ENCODE measurements around the gene DNAH3.
"Not testable (repeated sequence)": the region's sequence is repeated elsewhere in the genome, so short reads cannot be mapped to it uniquely, and the experiment has no call there.

The DNAH3 gene

DNA sequence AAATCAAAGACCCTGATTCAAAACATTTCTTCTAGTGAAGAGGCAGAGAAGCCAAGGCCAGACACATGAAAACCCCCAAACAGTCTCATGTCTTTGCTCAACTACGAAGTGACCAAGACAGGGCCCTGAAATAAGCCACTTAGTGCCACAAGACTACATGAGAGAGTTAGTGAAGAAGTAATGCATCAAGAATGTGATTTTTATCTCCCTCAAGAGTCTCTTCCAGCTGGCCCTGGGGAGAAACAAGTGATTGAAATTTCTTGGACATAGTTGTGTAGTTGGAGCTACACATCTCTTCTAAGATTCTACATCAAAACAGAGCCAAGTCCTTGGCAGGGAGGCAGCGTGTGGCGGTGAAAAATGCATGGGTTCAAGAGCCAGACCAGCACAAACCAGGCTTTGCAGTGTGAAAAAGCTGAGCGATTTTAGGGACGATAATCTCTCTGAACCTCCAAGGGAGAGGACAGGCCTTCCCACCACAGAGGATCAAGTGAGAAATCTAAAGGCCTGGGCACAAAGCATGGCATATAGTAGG lies 219.5 kb downstream of the DNAH3 start:
- no peak for DNase-seq

DNA sequence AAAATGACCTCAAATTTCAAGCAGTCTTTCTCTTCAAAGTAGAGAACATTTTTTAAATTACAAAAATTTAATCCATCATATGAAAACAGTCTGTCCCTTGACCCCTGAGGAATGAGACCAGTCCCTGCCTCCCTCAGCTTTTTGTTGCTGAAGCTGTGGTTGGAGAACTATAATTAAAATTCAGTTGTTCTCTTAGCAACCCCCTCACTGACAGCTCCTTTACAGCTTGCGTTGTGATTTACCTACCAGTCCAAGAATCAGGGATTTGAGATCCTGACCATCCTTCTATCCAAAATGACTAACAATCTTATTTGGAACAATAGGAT lies 220.3 kb downstream of the DNAH3 start:
- no peak for DNase-seq

DNA sequence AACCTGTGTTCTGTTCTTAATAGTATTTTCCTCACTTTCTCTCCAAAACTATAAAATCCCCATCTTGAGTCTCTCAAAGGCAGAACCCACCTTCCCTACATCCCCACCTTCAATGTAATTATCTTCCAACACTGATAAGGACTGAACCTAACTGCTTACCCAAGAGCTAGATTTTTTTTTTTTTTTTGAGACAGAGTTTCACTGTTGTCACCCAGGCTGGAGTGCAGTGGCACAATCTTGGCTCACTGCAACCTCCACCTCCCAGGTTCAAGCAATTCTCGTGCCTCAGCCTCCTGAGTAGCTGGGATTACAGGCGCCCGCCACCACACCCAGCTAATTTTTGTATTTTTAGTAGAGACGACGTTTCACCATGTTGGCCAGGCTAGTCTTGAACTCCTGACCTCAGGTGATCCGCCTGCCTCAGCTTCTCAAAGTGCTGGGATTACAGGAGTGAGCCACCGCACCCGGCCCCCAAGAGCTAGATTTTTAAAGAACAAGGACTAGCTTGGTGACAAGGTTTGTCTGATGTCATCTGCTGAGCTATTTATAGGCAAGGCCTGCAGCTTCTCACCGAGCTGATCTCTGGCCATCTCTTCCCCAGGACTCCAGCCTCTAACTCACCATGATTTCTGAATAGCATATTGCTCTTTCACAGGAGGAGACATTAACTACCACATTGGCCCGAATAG lies 220.8 kb downstream of the DNAH3 start:
- DNase-seq = not testable (repeated sequence)

DNA sequence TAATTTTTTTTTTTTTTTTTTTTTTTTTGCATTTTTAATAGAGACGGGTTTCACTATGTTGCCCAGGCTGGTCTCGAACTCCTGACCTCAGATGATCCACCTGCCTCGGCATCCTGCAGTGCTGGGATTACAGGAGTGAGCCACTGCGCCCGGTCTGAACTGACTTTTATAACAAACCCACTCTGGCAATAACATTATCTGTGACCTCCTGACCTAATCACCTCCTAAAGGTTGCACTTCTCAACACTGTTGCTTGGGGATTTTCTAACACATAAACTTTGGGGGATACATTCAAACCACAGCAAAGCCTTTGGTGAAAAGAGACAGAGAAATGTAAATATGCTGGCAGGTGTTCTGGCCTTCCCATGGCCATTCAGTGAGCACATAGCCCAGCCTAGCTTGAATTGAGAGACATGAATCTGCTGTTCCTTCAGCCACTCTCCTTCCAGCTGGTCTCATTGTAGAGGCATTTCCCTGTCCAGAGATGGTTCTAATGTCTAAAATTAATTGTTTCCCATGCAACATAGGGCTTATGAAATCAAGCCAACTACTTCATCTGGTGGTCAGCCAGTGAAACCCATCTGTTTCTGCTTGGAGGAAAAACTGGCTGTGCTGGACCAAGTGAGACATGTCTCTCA lies 221.8 kb downstream of the DNAH3 start:
- DNase-seq = no peak

- DNase-seq = no peak
Measured at GRCh38 chr16:20925751-20926150, 224.9 kb downstream of the DNAH3 start.

DNA sequence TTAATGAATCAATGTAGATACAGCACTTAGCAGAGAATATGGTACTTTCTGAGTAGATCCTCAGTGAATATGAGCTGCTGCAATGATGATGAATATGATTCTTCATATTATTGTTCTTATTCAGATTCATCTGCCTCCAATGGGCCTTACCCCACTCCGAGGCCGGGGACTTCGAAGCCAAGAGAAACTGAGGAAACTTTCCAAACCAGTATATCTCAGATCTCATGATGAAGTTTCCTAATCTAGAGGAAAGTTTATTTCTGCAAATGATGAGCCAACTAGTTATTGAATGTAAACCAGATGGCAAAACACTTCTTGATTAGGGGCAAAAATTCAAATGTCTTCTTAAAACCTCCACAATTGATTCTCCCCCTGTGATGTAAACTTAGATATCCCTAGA lies 226.8 kb downstream of the DNAH3 start:
- DNase-seq = no peak

DNA sequence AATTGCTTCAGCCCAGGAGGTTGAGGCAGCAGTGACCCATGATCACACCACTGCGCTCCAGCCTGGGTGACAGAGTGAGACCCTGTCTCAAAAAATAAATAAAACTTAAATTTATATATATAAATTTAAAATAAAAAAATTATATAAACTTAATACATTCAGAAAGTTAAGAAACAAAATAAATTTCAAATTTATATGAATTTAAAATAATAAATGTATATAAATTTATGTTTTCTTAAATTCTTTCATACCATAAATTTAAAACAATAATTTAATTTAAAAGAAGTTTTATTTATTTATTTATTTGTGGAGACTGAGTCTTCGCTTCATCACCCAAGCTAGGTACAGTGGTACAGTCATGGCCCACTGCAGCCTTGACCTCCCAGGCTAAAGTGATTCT lies 229.8 kb downstream of the DNAH3 start:
- DNase-seq = no peak

- DNase-seq = no peak
Measured at GRCh38 chr16:20920091-20920490, 230.6 kb downstream of the DNAH3 start.

DNA sequence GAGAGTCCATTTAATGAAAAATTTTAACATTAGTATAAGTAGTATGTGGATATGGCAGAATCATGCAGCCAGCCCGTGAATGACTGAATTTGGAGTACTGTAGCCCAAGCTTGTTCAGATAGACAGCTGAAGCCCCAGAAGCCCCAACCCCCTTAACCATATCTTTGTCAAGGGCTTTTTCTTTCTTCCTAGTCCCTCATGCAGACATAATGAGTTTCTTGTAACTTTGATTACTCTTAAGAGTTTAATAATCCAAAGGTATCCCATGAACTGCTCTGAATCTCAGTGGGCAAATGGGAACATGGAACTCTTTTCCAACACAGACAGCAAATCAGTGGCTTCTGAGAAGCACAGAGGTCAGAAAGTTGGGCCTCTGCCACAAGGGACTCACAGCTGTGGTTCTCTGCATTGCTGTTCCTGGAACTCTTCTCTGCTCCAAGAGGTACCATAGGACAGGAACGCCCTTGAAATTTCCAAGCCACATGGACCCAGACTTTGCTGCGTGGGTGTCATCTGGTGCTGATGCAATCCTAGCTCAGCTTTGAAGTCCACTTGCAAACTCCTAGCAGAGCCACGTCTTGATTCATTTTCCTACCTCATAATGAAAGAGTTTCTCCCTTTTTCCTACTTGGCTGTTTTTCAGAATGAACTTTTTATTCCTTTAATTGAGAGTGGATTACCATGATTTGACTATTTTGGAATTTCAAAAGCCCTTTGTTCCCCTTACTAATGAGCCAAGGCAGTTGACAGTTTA lies 232.0 kb downstream of the DNAH3 start:
- DNase-seq = no peak

- no peak for DNase-seq
Measured at GRCh38 chr16:20916942-20917341, 233.7 kb downstream of the DNAH3 start.

- DNase-seq = no peak
Measured at GRCh38 chr16:20916289-20916688, 234.4 kb downstream of the DNAH3 start.

DNA sequence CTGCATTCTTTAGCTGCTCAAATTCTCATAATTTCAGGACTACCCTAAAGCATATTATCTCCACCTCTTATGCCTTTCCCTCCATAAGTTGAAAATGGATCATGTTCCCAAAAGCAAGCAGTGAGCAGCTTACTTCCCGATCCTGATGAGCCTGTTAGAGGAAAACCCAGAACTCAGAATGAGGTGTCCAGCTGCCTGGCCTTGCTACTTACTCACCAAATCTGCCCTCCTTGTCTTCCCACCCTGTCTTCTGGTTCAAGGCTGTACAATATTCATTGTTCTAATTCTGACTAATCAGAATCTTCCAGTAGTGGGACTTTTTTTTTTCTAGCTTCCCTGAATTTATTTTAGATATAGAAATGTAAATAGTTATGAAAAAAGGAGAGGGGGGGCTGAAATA lies 239.3 kb downstream of the DNAH3 start:
- no peak for DNase-seq

GRCh38 chr16:20910781-20911321 lies 239.8 kb downstream of the DNAH3 start:
- DNase-seq = no peak

GRCh38 chr16:20906341-20907255 lies 244.0 kb downstream of the DNAH3 start:
- no peak for DNase-seq

GRCh38 chr16:20905576-20905975 lies 245.1 kb downstream of the DNAH3 start:
- no peak for DNase-seq

GRCh38 chr16:20904507-20905081 lies 246.1 kb downstream of the DNAH3 start:
- DNase-seq = no peak

- DNase-seq = no peak
Measured at GRCh38 chr16:20903899-20904506, 246.6 kb downstream of the DNAH3 start.

DNA sequence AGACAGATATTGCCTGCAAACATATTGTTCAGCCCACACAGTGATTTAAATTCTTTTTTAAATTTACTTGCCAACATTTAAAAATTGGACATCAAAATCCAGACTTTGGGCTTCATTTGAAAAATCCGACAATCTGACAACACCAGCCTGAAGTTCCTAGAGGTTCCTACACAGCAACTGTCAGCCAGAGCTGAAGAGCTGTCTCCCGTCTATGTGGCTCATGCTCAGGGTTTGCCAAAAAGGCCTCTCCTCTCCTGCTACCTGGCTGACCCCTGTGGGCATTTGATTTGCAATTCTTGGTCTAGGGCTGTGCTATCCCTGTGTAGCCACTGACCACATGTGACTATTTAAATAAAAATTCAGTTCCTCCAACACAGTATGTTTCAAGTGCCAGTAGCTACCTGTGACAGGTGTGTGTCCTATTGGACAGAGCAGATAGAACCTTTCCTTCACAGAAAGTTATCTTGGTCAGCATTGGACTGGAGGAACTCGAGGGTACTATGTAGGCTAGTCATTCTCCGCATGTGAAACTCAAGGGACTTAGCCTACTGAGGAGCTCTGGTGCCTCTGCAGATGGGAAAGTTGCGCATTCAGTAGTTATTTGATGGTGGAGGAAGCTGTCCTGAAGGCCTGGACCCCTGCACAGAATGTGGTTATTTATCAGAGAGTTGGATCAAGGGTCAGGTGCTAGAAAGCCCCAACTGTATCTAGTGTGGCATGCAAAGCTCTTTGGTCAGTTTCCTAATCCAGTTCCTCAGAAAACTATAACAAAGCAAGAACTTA lies 247.3 kb downstream of the DNAH3 start:
- DNase-seq = no peak

GRCh38 chr16:20902426-20902825 lies 248.2 kb downstream of the DNAH3 start:
- no peak for DNase-seq

DNA sequence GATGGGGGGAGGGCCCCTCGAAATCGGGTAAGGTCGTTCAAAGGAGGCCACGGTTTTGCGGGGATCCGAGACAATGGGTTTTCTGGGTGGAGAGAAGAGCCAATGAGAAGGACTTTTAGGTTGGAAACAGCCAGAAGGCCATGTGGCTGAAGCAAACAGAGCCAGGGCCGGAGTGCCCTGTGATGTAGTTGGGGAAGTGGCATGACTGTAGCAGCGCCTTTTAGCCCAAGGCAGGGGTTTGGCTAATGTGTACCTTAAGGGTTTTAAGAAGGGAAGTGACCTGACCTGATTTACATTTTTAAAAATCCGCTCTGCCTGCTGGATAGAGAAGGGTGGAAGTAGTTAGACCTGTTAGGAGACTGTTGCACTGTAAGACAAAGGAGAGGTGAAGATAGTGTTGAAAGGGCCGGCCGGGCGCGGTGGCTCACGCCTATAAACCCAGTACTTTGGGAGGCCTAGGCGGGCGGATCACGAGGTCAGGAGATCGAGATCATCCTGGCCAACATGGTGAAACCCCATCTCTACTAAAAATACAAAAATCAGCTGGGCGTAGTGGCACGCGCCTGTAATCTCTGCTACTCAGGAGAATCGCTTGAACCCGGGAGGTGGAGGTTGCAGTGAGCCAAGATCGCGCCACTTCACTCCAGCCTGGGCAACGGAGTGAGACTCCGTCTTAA lies 249.1 kb downstream of the DNAH3 start:
- no peak for DNase-seq

Data from activated CD4-positive, CD25-positive, alpha-beta regulatory T cell (primary cell).